ENCODE data around the gene PHLPP2. TPM values are rescaled to one million over a fixed set of nuclear protein-coding genes. Genes with fewer than 3 reads are reported as not detected.

The PHLPP2 gene
- total RNA-seq: 16.2 and 18.7 TPM in 2 replicates
- long read RNA-seq, partial matches to known transcripts: 2 of 5 reads
- long read RNA-seq, other reads (novel, unspliced or antisense): 3 of 5 reads

- peak within 1 kb of the TSS; percentile 90 for H3K4me3 Mint-ChIP-seq
- no peaks in the 10 kb centered on the region for H3K36me3 Mint-ChIP-seq (ENCODE audit: low read depth)
- DNase-seq (ENCODE audit: low read depth, low spot score): no peak
- peaks cover 21% of the 10 kb centered on the region for H3K27me3 Mint-ChIP-seq (ENCODE audit: low read depth)
- no peaks in the 10 kb centered on the region for H3K9me3 Mint-ChIP-seq
- no peak for TF ChIP-seq CTCF (conservative IDR thresholded peaks at IDR 0.05)
- H3K4me1 Mint-ChIP-seq: peaks cover 28% of the 10 kb centered on the region
- peak within 1 kb of the TSS; percentile 84 for H3K27ac Mint-ChIP-seq (ENCODE audit: unreplicated experiment)
Observed at GRCh38 chr16:71724320-71724751, at the start of gene PHLPP2. PHLPP2 (minus strand) TSS chr16:71724701; CDS start chr16:71714795, 9,906 bp downstream.

GRCh38 chr16:71771571-71771970 is 47.1 kb upstream of the PHLPP2 start:
- no peak for DNase-seq (ENCODE audit: low read depth, low spot score)
- no peak overlapping the region for H3K4me3 Mint-ChIP-seq
- no peak overlapping the region for H3K27ac Mint-ChIP-seq (ENCODE audit: unreplicated experiment)
- no peak for TF ChIP-seq CTCF (conservative IDR thresholded peaks at IDR 0.05)
- H3K36me3 Mint-ChIP-seq (ENCODE audit: low read depth): peaks cover 17% of the 10 kb centered on the region
- H3K9me3 Mint-ChIP-seq: no peaks in the 10 kb centered on the region
- H3K27me3 Mint-ChIP-seq (ENCODE audit: low read depth): no peaks in the 10 kb centered on the region
- H3K4me1 Mint-ChIP-seq: no peaks in the 10 kb centered on the region

- TF ChIP-seq CTCF (conservative IDR thresholded peaks at IDR 0.05): no peak
- DNase-seq (ENCODE audit: low read depth, low spot score): no peak
- Mint-ChIP-seq H3K27ac (ENCODE audit: unreplicated experiment) (no peak overlapping the region), H3K9me3 (no peaks in the 10 kb centered on the region), H3K4me1 (no peaks in the 10 kb centered on the region), H3K4me3 (no peak overlapping the region), H3K36me3 (ENCODE audit: low read depth) (peaks cover 17% of the 10 kb centered on the region), H3K27me3 (ENCODE audit: low read depth) (no peaks in the 10 kb centered on the region)
Observed at GRCh38 chr16:71769222-71769621, 44.7 kb upstream of the PHLPP2 start.

GRCh38 chr16:71767060-71767900 is 42.8 kb upstream of the PHLPP2 start:
- Mint-ChIP-seq H3K27ac (ENCODE audit: unreplicated experiment) (no peak overlapping the region), H3K4me1 (peaks cover 8% of the 10 kb centered on the region), H3K27me3 (ENCODE audit: low read depth) (no peaks in the 10 kb centered on the region), H3K36me3 (ENCODE audit: low read depth) (peaks cover 11% of the 10 kb centered on the region), H3K9me3 (no peaks in the 10 kb centered on the region), H3K4me3 (no peak overlapping the region)
- DNase-seq (ENCODE audit: low read depth, low spot score): no peak
- TF ChIP-seq CTCF (conservative IDR thresholded peaks at IDR 0.05): no peak

- Mint-ChIP-seq H3K27ac (ENCODE audit: unreplicated experiment) (no peak overlapping the region), H3K9me3 (no peaks in the 10 kb centered on the region), H3K36me3 (ENCODE audit: low read depth) (no peaks in the 10 kb centered on the region), H3K4me1 (peaks cover 11% of the 10 kb centered on the region), H3K27me3 (ENCODE audit: low read depth) (no peaks in the 10 kb centered on the region), H3K4me3 (no peak overlapping the region)
- no peak for DNase-seq (ENCODE audit: low read depth, low spot score)
- no peak for TF ChIP-seq CTCF (conservative IDR thresholded peaks at IDR 0.05)
Observed at GRCh38 chr16:71762186-71762585, 37.7 kb upstream of the PHLPP2 start.
